Fibroblast of lung (primary cell): ENCODE results near the gene RNF157. TPM values are rescaled to one million over a fixed set of nuclear protein-coding genes. Genes with fewer than 3 reads are reported as not detected.

ENCODE experiments used
- DNase-seq, 2 donors: peaks; one replicate each; pipeline versions ENCODE4 v3.0.0 to v3.0.0-alpha.2; 2010; ENCODE audit warnings: low read depth in 2 of 2
- H2AFZ ChIP-seq: 2 replicates; pipeline ENCODE4 v1.5.1; 2012; ENCODE audit warnings: low read length, control low read depth, inconsistent platforms
- H3K27ac ChIP-seq: 2 replicates; pipeline ENCODE4 v1.5.1; 2011; ENCODE audit warnings: low read length, control low read depth; ENCODE audit not compliant: insufficient read depth
- H3K27me3 ChIP-seq: 2 replicates; pipeline ENCODE4 v1.5.1; 2011; ENCODE audit warnings: mild to moderate bottlenecking, low read length; ENCODE audit not compliant: control insufficient read depth, insufficient read depth
- H3K36me3 ChIP-seq: 2 replicates; pipeline ENCODE4 v1.5.1; 2011; ENCODE audit warnings: low read length; ENCODE audit not compliant: control insufficient read depth, insufficient read depth
- H3K4me1 ChIP-seq: 2 replicates; pipeline ENCODE4 v1.5.1; 2011; ENCODE audit warnings: low read length; ENCODE audit not compliant: control insufficient read depth, insufficient read depth; ENCODE audit errors: extremely low read depth
- H3K4me2 ChIP-seq: 2 replicates; pipeline ENCODE4 v1.5.1; 2011; ENCODE audit warnings: low read length, control low read depth; ENCODE audit not compliant: insufficient read depth; ENCODE audit errors: extremely low read depth
- H3K4me3 ChIP-seq, 4 experiments: fragments of 200-600 bp in 1 of 4; sonication (generic) in 1 of 4; replicated peaks in 1 of 4; 2 replicates each; pipeline ENCODE4 v1.5.1; 2011 to 2016; ENCODE audit warnings: low read length in 4 of 4, low read depth in 3 of 4, mild to moderate bottlenecking in 3 of 4, control low read depth in 2 of 4, inconsistent platforms in 1 of 4, mixed read lengths in 1 of 4; ENCODE audit not compliant: insufficient read depth in 1 of 4; ENCODE audit errors: control extremely low read depth in 1 of 4
- H3K79me2 ChIP-seq: 2 replicates; pipeline ENCODE4 v1.5.1; 2012; ENCODE audit warnings: mild to moderate bottlenecking, low read length, inconsistent platforms; ENCODE audit not compliant: control insufficient read depth, insufficient read depth
- H3K9ac ChIP-seq: 2 replicates; pipeline ENCODE4 v1.5.1; 2011; ENCODE audit warnings: mild to moderate bottlenecking, low read length, control low read depth; ENCODE audit not compliant: insufficient read depth
- H3K9me3 ChIP-seq: 2 replicates; pipeline ENCODE4 v1.5.1; 2012; ENCODE audit warnings: low read depth, low read length; ENCODE audit not compliant: control insufficient read depth, insufficient read depth
- H4K20me1 ChIP-seq: 2 replicates; pipeline ENCODE4 v1.5.1; 2011; ENCODE audit warnings: low read length; ENCODE audit not compliant: control insufficient read depth, insufficient read depth; ENCODE audit errors: extremely low read depth
- EZH2 ChIP-seq: IDR thresholded peaks from 2 replicates; pipeline ENCODE4 v1.5.1; 2012; ENCODE audit warnings: low read length, control low read depth, mild to moderate bottlenecking; ENCODE audit errors: missing control alignments
- polyA plus RNA-seq, 2 donors: library from polyadenylated mRNA; depleted of rRNA in 1 of 2; stranded (reverse) in 1 of 2; unstranded in 1 of 2; fragments of >200 nt; gene quantifications; 2 replicates each; pipeline ENCODE4 v1.2.1, GENCODE V29; 2011 to 2012; ENCODE audit warnings: missing spikeins in 1 of 2
- total RNA-seq: library from RNA; depleted of rRNA; stranded (reverse); fragments of >200 nt; gene quantifications from 2 replicates; pipeline ENCODE4 v1.2.1, GENCODE V29; 2014
- TF ChIP-seq, protein P1 (sequence below), 2 donors: IDR thresholded peaks in 1 of 2; conservative IDR thresholded peaks in 1 of 2; 1 replicate in 1 of 2; 2 replicates in 1 of 2; pipeline ENCODE4 v1.5.1; 2011 to 2012; ENCODE audit warnings: low read length in 2 of 2, control low read depth in 1 of 2, inconsistent platforms in 1 of 2, low read depth in 1 of 2, mild to moderate bottlenecking in 1 of 2

Gene RNF157
- total and polyA plus RNA-seq, 2 donors (not counting 1 experiment from before 2014, with no cell fraction given): 2.0 to 3.1 TPM

DNA sequence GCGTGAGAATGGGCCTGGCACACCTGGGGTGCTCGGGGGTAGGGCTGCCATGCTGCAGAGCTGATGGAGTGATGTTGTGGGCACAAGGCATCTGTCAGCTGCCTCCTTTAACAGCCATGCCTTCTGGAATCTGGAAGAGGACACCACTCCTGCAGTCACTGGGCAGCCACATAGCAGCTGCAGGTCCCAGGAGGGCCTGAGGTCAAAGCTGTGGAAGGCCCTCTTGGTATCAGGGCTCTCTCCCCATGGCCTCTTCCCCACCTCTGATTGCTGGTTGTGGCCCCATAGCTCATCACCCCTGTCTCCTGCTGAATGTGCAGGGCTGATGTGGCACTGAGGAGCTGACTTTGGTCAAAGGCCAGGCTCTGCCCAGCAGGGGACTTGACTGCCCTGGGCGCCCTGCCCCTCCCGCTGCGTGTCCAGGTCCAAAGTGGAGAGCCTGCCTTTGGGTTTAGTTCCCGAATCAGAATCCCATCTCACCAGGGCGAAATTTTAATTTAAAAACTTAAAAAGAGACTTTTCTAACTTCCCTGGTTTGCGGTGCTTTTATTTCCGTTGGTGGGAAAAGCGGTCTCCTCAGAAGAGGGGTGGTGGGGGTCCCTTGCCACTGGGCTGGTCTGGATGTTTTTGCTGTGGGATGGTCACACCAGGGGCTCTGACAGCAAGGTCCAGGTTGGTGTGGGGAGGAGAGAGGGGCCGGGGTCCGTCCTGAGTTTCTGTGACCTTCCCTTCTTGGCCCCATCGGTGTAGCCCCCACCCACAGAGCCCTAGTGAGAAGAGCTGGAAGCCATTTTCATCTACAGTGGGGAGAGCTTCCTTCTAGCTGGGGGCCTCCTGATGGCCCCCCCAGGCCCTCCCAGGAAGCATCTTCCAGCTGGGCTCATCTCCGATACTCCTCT is 30.7 kb upstream of the RNF157 start:
- H4K20me1 ChIP-seq: no peaks in the 10 kb centered on the region
- no peaks in the 10 kb centered on the region for H3K9me3 ChIP-seq
- no peak overlapping the region for H3K4me3 ChIP-seq
- peaks cover 12% of the 10 kb centered on the region for H3K36me3 ChIP-seq
- TF ChIP-seq, protein P1, sequence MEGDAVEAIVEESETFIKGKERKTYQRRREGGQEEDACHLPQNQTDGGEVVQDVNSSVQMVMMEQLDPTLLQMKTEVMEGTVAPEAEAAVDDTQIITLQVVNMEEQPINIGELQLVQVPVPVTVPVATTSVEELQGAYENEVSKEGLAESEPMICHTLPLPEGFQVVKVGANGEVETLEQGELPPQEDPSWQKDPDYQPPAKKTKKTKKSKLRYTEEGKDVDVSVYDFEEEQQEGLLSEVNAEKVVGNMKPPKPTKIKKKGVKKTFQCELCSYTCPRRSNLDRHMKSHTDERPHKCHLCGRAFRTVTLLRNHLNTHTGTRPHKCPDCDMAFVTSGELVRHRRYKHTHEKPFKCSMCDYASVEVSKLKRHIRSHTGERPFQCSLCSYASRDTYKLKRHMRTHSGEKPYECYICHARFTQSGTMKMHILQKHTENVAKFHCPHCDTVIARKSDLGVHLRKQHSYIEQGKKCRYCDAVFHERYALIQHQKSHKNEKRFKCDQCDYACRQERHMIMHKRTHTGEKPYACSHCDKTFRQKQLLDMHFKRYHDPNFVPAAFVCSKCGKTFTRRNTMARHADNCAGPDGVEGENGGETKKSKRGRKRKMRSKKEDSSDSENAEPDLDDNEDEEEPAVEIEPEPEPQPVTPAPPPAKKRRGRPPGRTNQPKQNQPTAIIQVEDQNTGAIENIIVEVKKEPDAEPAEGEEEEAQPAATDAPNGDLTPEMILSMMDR (conservative IDR thresholded peaks at IDR 0.05 in 1 of 2, IDR thresholded peaks at IDR 0.05 in 1 of 2; ENCODE audit: low read depth in 1 of 2, low read length in 2 of 2): no peak
- no peak for TF ChIP-seq EZH2
- H3K4me1 ChIP-seq: peaks cover 12% of the 10 kb centered on the region
- H3K79me2 ChIP-seq: peaks cover 32% of the 10 kb centered on the region
- no peak for DNase-seq
- no peak overlapping the region for H3K4me2 ChIP-seq
- no peak overlapping the region for H3K9ac ChIP-seq
- H3K27me3 ChIP-seq: no peaks in the 10 kb centered on the region
- H2AFZ ChIP-seq: no peak overlapping the region
- H3K27ac ChIP-seq: no peak overlapping the region

DNA sequence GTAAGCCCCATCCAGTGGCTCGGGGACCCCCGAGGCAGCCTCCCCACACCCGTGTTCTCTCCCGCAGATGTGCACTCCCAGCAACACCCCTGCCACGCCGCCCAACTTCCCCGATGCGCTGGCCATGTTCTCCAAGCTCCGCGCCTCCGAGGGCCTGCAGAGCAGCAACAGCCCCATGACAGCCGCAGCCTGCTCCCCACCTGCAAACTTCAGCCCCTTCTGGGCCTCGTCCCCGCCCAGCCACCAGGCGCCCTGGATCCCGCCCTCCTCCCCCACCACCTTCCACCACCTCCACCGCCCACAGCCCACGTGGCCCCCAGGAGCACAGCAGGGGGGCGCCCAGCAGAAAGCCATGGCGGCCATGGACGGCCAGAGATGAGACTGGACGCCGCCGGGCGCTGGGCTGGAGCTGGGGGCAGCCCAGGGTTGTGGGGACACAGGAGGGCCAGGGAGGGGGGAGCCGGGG is 29.9 kb upstream of the RNF157 start:
- Histone ChIP-seq H3K9ac (no peak overlapping the region), H3K27ac (no peak overlapping the region), H3K79me2 (peaks cover 35% of the 10 kb centered on the region), H3K4me2 (no peak overlapping the region), H4K20me1 (no peaks in the 10 kb centered on the region), H3K4me3 (no peak overlapping the region), H2AFZ (no peak overlapping the region), H3K9me3 (no peaks in the 10 kb centered on the region), H3K27me3 (no peaks in the 10 kb centered on the region), H3K36me3 (peaks cover 9% of the 10 kb centered on the region), H3K4me1 (peaks cover 12% of the 10 kb centered on the region)
- no peak for DNase-seq
- TF ChIP-seq EZH2: no peak
- TF ChIP-seq, protein P1 (conservative IDR thresholded peaks at IDR 0.05 in 1 of 2, IDR thresholded peaks at IDR 0.05 in 1 of 2; ENCODE audit: low read depth in 1 of 2, low read length in 2 of 2): no peak

DNA sequence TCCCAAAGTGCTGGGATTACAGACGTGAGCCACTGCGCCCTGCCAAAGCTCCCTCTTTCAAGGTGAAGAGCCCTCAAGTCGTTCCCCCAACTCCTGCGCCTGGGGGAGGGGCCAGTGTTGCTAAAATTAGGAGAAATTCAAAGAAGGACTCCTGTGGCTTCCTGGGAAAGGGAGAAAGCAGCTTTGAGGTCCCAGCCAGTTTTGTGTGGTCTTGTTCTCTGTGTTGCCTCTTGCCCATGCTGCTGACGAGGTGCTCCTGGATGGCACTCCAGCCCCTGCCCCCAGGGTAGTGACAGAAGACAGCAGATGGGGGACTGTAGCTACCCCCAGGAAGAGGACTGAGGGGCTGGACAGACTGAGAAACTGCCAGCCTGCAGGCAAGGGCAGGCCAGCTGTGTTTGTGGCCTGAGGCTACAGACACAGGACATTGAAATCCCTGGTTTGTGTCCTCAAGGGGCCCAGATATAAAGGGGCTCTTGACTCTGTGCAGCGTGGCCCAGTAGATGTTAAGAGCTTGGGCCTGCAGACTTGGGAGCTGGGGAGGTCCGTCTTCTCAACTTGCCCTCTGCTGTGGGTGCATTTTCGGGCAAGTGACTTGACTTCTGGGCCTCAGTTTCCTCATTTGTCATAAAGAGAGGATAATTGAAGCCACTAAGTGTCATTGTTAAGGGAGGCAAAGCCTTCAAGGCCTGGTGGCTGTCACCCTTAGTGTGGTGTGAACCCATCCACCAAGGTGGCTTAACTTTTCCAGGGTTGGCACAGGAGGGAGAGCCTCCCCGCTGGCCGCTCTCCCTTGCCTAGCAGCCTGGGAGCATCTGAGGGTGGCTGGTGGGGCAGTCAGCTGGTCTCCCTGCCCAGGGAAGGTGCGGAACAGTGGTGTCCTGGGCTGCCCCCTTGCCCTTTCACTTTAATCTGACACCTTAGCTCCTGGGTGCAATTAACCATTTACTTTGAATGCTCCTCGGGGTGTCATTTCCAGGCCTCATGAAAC is 29.0 kb upstream of the RNF157 start:
- peaks cover 9% of the 10 kb centered on the region for H3K36me3 ChIP-seq
- no peak overlapping the region for H3K4me2 ChIP-seq
- no peak overlapping the region for H3K9ac ChIP-seq
- H3K9me3 ChIP-seq: no peaks in the 10 kb centered on the region
- no peak for DNase-seq
- H3K27ac ChIP-seq: no peak overlapping the region
- no peak for TF ChIP-seq EZH2
- TF ChIP-seq, protein P1 (conservative IDR thresholded peaks at IDR 0.05 in 1 of 2, IDR thresholded peaks at IDR 0.05 in 1 of 2; ENCODE audit: low read depth in 1 of 2, low read length in 2 of 2): no peak
- H3K79me2 ChIP-seq: peaks cover 35% of the 10 kb centered on the region
- peaks cover 14% of the 10 kb centered on the region for H3K4me1 ChIP-seq
- no peak overlapping the region for H2AFZ ChIP-seq
- no peak overlapping the region for H3K4me3 ChIP-seq
- H4K20me1 ChIP-seq: no peaks in the 10 kb centered on the region
- no peaks in the 10 kb centered on the region for H3K27me3 ChIP-seq
